GM12878 (cell line): ENCODE data around the gene GPR179. TPM values are rescaled to one million over a fixed set of nuclear protein-coding genes. Genes with fewer than 3 reads are reported as not detected.

Experiments
- ATAC-seq: fragments of 200-7000 bp; cut with Tn5 transposase; 3 replicates; pipeline ENCODE4 v1.9.1; 2020; ENCODE audit warnings: mild to moderate bottlenecking, moderate library complexity
- BruUV-seq: library from RNA; stranded (reverse); fragments of 400-500 nt; replicated peaks from 2 replicates; lab custom pipeline; 2021; lab: Mats Ljungman, UMichigan
- CTCF ChIA-PET: fragments of 300-600 bp; sonication (Branson Sonifier 250); formaldehyde crosslinking; extraction: SDS; loops from one replicate; lab custom pipeline; 2021; ENCODE audit warnings: inconsistent platforms; lab: Yijun Ruan, JAX
- POLR2A ChIA-PET: fragments of 350-600 bp; formaldehyde crosslinking; extraction: SDS; loops from one replicate; lab custom pipeline; 2021; ENCODE audit warnings: inconsistent platforms; lab: Charles Lee
- RAD21 ChIA-PET: fragments of 300-600 bp; sonication (Branson Sonifier 250); formaldehyde crosslinking; loops from one replicate; lab custom pipeline; 2023; ENCODE audit warnings: antibody characterized with exemption; ENCODE audit not compliant: unreplicated experiment; lab: Charles Lee
- SMC1A ChIA-PET: fragments of 300-600 bp; sonication (Branson Sonifier 250); formaldehyde crosslinking; loops from one replicate; lab custom pipeline; 2023; ENCODE audit not compliant: unreplicated experiment, uncharacterized antibody; lab: Charles Lee
- DNase-seq: peaks from one replicate; pipeline ENCODE4 v3.0.0-alpha.2; 2011; ENCODE audit warnings: low read depth, low spot score
- FAIRE-seq: peaks from 3 replicates; lab custom pipeline; 2011; peaks lifted over from hg19 to GRCh38; lab: Jason Lieb, UNC
- H2AFZ ChIP-seq: 2 replicates; pipeline ENCODE4 v1.6.0; 2011; ENCODE audit warnings: low read depth, low read length, control low read depth; ENCODE audit not compliant: control insufficient read depth
- H3K27ac ChIP-seq: 2 replicates; pipeline ENCODE4 v1.5.1; 2011; ENCODE audit warnings: control low read depth; ENCODE audit not compliant: control insufficient read depth, insufficient read depth
- H3K27me3 ChIP-seq, 2 experiments: replicated peaks in 1 of 2; 2 replicates each; pipeline versions ENCODE4 v1.6.0 to v1.6.1; 2011; ENCODE audit warnings: low read length in 1 of 2; ENCODE audit not compliant: control insufficient read depth in 2 of 2, insufficient read depth in 2 of 2
- H3K36me3 ChIP-seq, 2 experiments: 2 replicates each; pipeline ENCODE4 v1.5.1; 2011; ENCODE audit warnings: low read length in 1 of 2; ENCODE audit not compliant: control insufficient read depth in 2 of 2, insufficient read depth in 2 of 2
- H3K4me1 ChIP-seq: 2 replicates; pipeline ENCODE4 v1.6.1; 2011; ENCODE audit warnings: mild to moderate bottlenecking, low read length, moderate library complexity, mixed read lengths; ENCODE audit not compliant: control insufficient read depth, insufficient read depth
- H3K4me2 ChIP-seq: 2 replicates; pipeline ENCODE4 v1.6.0; 2011; ENCODE audit warnings: control low read depth; ENCODE audit not compliant: control insufficient read depth, insufficient read depth
- H3K4me3 ChIP-seq: fragments of 200-600 bp; sonication (generic); 2 replicates; pipeline ENCODE4 v1.5.1; 2016
- H3K79me2 ChIP-seq: 2 replicates; pipeline ENCODE4 v1.6.0; 2011; ENCODE audit warnings: low read length; ENCODE audit not compliant: control insufficient read depth, insufficient read depth
- H3K9ac ChIP-seq: 2 replicates; pipeline ENCODE4 v1.8.0; 2011; ENCODE audit warnings: low read length, control low read depth, mixed read lengths; ENCODE audit not compliant: control insufficient read depth, insufficient read depth
- H3K9me3 ChIP-seq: replicated peaks from 3 replicates; pipeline ENCODE4 v1.5.1; 2011; ENCODE audit warnings: mild to moderate bottlenecking, low read length; ENCODE audit not compliant: control insufficient read depth, insufficient read depth
- H4K20me1 ChIP-seq: 2 replicates; pipeline ENCODE4 v1.6.0; 2011; ENCODE audit not compliant: control insufficient read depth, insufficient read depth
- BHLHE40 ChIP-seq, 2 experiments: fragments of 450-650 bp in 1 of 2; IDR thresholded peaks; 2 replicates each; pipeline ENCODE4 v1.6.1; 2011 to 2017; ENCODE audit warnings: low read depth in 2 of 2, borderline replicate concordance in 1 of 2, improper control_type of control experiment in 1 of 2, low read length in 1 of 2, mild to moderate bottlenecking in 1 of 2
- HCFC1 ChIP-seq: fragments of 150-350 bp; IDR thresholded peaks from 2 replicates; pipeline ENCODE4 v1.6.1; 2014; ENCODE audit warnings: low read length
- IRF4 ChIP-seq: IDR thresholded peaks from 2 replicates; pipeline ENCODE4 v1.6.1; 2011; ENCODE audit warnings: low read depth, low read length
- NFYB ChIP-seq: IDR thresholded peaks from 2 replicates; pipeline ENCODE4 v1.6.1; 2011; ENCODE audit warnings: low read depth, mild to moderate bottlenecking, low read length, improper control_type of control experiment, moderate library complexity; ENCODE audit not compliant: insufficient read depth
- PAX8 ChIP-seq: fragments of 450-650 bp; IDR thresholded peaks from 2 replicates; pipeline ENCODE4 v1.6.1; 2017; ENCODE audit warnings: mild to moderate bottlenecking, moderate library complexity
- SMAD1 ChIP-seq: fragments of 450-650 bp; IDR thresholded peaks from 2 replicates; pipeline ENCODE4 v1.6.1; 2018; ENCODE audit warnings: mild to moderate bottlenecking, low read depth; ENCODE audit not compliant: partially characterized antibody
- WGBS: methylation state at CpG from one replicate; pipeline ENCODE4 v1.1.6; 2016; ENCODE audit warnings: low lambda C conversion rate; ENCODE audit not compliant: insufficient replicate concordance, insufficient coverage; ENCODE audit errors: missing lambda C conversion rate; 5-methylcytosine and 5-hydroxymethylcytosine counted together
- in situ Hi-C: fragments of 300-500 bp; cut with MboI; formaldehyde crosslinking; loops from 9 replicates; pipeline ENCODE4 v1.14.3; 2018; ENCODE audit warnings: mixed read lengths
- intact Hi-C: fragments of 100-400 bp; cut with micrococcal nuclease; formaldehyde crosslinking; loops from one replicate; pipeline ENCODE4 v1.14.2; 2022; ENCODE audit not compliant: unreplicated experiment
- polyA plus RNA-seq, 11 experiments: library from polyadenylated mRNA; depleted of rRNA in 4 of 11; unstranded in 6 of 11; stranded (reverse) in 5 of 11; fragments of >200 nt; fragmentation: Nextera tagmentation in 4 of 11; fragmentation: Illumina TruSeq in 1 of 11; extraction: Ambion mirVana in 4 of 11; extraction: Trizol in 1 of 11; gene quantifications; 1 replicate in 1 of 11; 2 replicates in 10 of 11; pipeline versions ENCODE4 v1.2.1 to v1.2.3, GENCODE V29; 2011 to 2016; ENCODE audit warnings: inconsistent platforms in 2 of 11, missing spikeins in 2 of 11, low read depth in 1 of 11
- total RNA-seq, 4 experiments: library from RNA; depleted of rRNA in 3 of 4; stranded (reverse); fragments of >200 nt in 3 of 4; fragmentation: Illumina TruSeq in 1 of 4; extraction: Trizol in 1 of 4; gene quantifications; 2 replicates each; pipeline versions ENCODE4 v1.2.1 to v1.2.3, GENCODE V29; 2013 to 2021
- TF ChIP-seq, protein P1 (sequence below): IDR thresholded peaks from 2 replicates; pipeline ENCODE4 v1.6.1; 2012; ENCODE audit warnings: low read depth, low read length, improper control_type of control experiment
- TF ChIP-seq, protein P2 (sequence below): IDR thresholded peaks from 2 replicates; pipeline ENCODE4 v1.6.1; 2011; ENCODE audit warnings: mild to moderate bottlenecking, low read depth, low read length, moderate library complexity; ENCODE audit not compliant: insufficient replicate concordance

GPR179 gene
- total and polyA plus RNA-seq, 10 of the 15 experiments (the other 5 are each of a cell fraction or from before 2014, with no cell fraction given): under 0.01 to 0.08 (median 0.01) TPM; not detected in 3

GRCh38 chr17:38357486-38358123 is 13.8 kb upstream of the GPR179 start:
- 100% methylated on average over 2 of the region's 2 CpGs for WGBS
- no peak overlapping the region for H3K4me3 ChIP-seq
- ChIA-PET SMC1A (interaction anchor here (1.9 kb wide), 1 partner anchor 9 kb away, joined by 12 read pairs; no protein-coding TSS in a partner anchor), POLR2A (no interaction called here), CTCF (interaction anchor here (2.4 to 2.6 kb wide), 2 partner anchors 8 to 57 kb away, joined by 10 to 32 read pairs; no protein-coding TSS in a partner anchor), RAD21 (no interaction called here)
- no peak overlapping the region for H2AFZ ChIP-seq
- H3K9me3 ChIP-seq: no peaks in the 10 kb centered on the region
- no peaks in the 10 kb centered on the region for H3K36me3 ChIP-seq
- no peak overlapping the region for H3K4me2 ChIP-seq
- peaks cover 5% of the 10 kb centered on the region for H3K79me2 ChIP-seq
- H3K4me1 ChIP-seq: peaks cover 4% of the 10 kb centered on the region
- H3K27ac ChIP-seq: no peak overlapping the region
- no peaks in the 10 kb centered on the region for H3K27me3 ChIP-seq
- FAIRE-seq (no peak), ATAC-seq (no peak), DNase-seq (no peak)
- in situ Hi-C loops (no loop called here), intact Hi-C loops (loop anchor here (10.0 kb wide), 1 partner anchor 317 kb away; the partner anchor contains the start of gene EPOP)
- no peak overlapping the region for H3K9ac ChIP-seq
- TF ChIP-seq HCFC1 (no peak), NFYB (no peak), SMAD1 (no peak), BHLHE40 (IDR thresholded peaks at IDR 0.05; ENCODE audit: borderline replicate concordance in 1 of 2, low read depth in 2 of 2, low read length in 1 of 2) (no peak), IRF4 (no peak), PAX8 (no peak)
- TF ChIP-seq, protein P1, sequence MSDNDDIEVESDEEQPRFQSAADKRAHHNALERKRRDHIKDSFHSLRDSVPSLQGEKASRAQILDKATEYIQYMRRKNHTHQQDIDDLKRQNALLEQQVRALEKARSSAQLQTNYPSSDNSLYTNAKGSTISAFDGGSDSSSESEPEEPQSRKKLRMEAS: no peak
- TF ChIP-seq, protein P2, sequence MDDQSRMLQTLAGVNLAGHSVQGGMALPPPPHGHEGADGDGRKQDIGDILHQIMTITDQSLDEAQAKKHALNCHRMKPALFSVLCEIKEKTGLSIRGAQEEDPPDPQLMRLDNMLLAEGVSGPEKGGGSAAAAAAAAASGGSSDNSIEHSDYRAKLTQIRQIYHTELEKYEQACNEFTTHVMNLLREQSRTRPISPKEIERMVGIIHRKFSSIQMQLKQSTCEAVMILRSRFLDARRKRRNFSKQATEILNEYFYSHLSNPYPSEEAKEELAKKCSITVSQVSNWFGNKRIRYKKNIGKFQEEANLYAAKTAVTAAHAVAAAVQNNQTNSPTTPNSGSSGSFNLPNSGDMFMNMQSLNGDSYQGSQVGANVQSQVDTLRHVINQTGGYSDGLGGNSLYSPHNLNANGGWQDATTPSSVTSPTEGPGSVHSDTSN: no peak
- no TSS peak for BruUV-seq
- no peaks in the 10 kb centered on the region for H4K20me1 ChIP-seq
